A549 treated with Mapracorat at 1 μM for 4 hours (cell line): Measurements from ENCODE around the gene SRCIN1. TPM values are rescaled to one million over a fixed set of nuclear protein-coding genes. Genes with fewer than 3 reads are reported as not detected.

Experiments used
- total RNA-seq: library from RNA; stranded (reverse); fragments of 200-300 nt; extraction: Qiagen RNA extraction; gene quantifications from 5 replicates; pipeline ENCODE4 v1.2.3, GENCODE V29; 2022

SRCIN1 gene, protein sequence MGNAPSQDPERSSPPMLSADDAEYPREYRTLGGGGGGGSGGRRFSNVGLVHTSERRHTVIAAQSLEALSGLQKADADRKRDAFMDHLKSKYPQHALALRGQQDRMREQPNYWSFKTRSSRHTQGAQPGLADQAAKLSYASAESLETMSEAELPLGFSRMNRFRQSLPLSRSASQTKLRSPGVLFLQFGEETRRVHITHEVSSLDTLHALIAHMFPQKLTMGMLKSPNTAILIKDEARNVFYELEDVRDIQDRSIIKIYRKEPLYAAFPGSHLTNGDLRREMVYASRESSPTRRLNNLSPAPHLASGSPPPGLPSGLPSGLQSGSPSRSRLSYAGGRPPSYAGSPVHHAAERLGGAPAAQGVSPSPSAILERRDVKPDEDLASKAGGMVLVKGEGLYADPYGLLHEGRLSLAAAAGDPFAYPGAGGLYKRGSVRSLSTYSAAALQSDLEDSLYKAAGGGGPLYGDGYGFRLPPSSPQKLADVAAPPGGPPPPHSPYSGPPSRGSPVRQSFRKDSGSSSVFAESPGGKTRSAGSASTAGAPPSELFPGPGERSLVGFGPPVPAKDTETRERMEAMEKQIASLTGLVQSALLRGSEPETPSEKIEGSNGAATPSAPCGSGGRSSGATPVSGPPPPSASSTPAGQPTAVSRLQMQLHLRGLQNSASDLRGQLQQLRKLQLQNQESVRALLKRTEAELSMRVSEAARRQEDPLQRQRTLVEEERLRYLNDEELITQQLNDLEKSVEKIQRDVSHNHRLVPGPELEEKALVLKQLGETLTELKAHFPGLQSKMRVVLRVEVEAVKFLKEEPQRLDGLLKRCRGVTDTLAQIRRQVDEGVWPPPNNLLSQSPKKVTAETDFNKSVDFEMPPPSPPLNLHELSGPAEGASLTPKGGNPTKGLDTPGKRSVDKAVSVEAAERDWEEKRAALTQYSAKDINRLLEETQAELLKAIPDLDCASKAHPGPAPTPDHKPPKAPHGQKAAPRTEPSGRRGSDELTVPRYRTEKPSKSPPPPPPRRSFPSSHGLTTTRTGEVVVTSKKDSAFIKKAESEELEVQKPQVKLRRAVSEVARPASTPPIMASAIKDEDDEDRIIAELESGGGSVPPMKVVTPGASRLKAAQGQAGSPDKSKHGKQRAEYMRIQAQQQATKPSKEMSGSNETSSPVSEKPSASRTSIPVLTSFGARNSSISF
- total RNA-seq, result 1.3 to 2.9 TPM (median 2.4 TPM) in 5 replicates

DNA sequence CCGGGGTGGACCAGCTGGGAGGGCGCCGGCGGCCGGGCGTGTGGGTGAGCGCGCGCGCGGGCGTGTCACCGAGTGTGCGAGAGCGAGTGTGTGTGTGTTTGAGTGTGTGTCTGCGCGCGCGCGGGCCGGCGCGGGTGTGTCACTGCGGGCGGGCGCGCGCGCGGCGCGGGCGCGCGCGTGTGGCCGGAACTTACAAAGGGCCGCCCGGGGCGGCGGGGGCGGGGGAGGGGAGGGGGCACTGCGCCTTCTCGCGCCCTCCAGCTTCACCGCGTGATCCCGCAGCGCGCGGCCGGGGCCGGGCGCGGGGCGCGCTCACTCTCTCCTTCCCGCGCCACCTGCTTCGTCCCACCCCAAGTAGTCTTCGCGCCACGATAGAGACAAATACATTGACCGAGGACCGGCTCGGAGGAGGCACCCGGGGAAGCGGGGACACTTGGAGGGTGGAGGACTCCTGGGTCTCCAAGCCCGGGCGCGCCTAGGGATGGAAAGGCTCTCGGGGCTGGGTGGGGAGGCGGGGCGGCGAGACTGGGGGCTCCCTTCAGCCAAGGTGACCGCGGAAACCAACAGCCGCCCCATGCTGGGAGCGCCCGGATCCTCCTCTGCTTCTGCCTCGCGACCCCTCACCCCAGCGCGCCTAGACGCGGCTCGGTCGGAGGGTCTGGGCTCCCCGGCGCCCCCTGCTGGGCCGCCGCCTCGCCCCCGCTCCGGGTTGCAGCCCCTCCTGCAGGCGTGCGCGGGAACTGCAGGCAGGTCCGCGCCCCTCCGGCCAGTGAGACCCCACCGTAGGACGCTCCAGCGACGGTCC is at the start of gene SRCIN1:
Gene SRCIN1 (minus strand): TSS at position 112 of the 805 bp plus-strand sequence. CDS start 247 bp downstream, outside the sequence.

Other genes with a start within 250 kb of the SRCIN1 start
- 50.1 to 68.5 TPM (median 65.8 TPM) in 5 replicates for gene ARHGAP23, start 177.5 kb downstream of the SRCIN1 start, total RNA-seq
- gene EPOP, start 69.0 kb upstream of the SRCIN1 start, total RNA-seq, result 9.9 to 13.2 TPM (median 12.2 TPM) in 5 replicates
- 19.4 to 33.3 TPM (median 27.6 TPM) in 5 replicates for gene MLLT6, start 99.3 kb upstream of the SRCIN1 start, total RNA-seq
- gene CISD3, start 124.4 kb upstream of the SRCIN1 start, total RNA-seq, result 57.0 to 95.6 TPM (median 88.4 TPM) in 5 replicates
- gene PCGF2, start 142.4 kb upstream of the SRCIN1 start, total RNA-seq, result 35.7 to 63.3 TPM (median 58.9 TPM) in 5 replicates
- 372 to 440 TPM (median 430 TPM) in 5 replicates for gene PSMB3, start 146.8 kb upstream of the SRCIN1 start, total RNA-seq
- 34.6 to 42.0 TPM (median 40.7 TPM) in 5 replicates for gene PIP4K2B, start 193.6 kb upstream of the SRCIN1 start, total RNA-seq
- gene CWC25, start 219.4 kb upstream of the SRCIN1 start, total RNA-seq, result 20.4 to 24.2 TPM (median 21.5 TPM) in 5 replicates
- gene RPL23, start 247.8 kb upstream of the SRCIN1 start, total RNA-seq, result 2,461 to 3,097 TPM (median 2,636 TPM) in 5 replicates